GM21529 (cell line): ENCODE measurements around the gene SLX4.

ENCODE experiments used
- ATAC-seq: cut with Tn5 transposase; IDR thresholded peaks from one replicate; pipeline ENCODE4 v1.9.1; 2021; ENCODE audit not compliant: unreplicated experiment

SLX4 gene

GRCh38 chr16:3561626-3562025, 49.8 kb downstream of the SLX4 start:
- no peak for ATAC-seq

- no peak for ATAC-seq
Observed at GRCh38 chr16:3554351-3554928, 57.0 kb downstream of the SLX4 start.

- no peak for ATAC-seq
Observed at GRCh38 chr16:3553138-3553923, 58.1 kb downstream of the SLX4 start.

GRCh38 chr16:3550851-3551847, 60.3 kb downstream of the SLX4 start:
- no peak for ATAC-seq

- no peak for ATAC-seq
Observed at GRCh38 chr16:3549906-3550305, 61.5 kb downstream of the SLX4 start.

GRCh38 chr16:3548859-3549258, 62.5 kb downstream of the SLX4 start:
- ATAC-seq, result no peak

GRCh38 chr16:3548445-3548844, 63.0 kb downstream of the SLX4 start:
- ATAC-seq, result no peak

- no peak for ATAC-seq
Observed at GRCh38 chr16:3546986-3547682, 64.3 kb downstream of the SLX4 start.

- no peak for ATAC-seq
Observed at GRCh38 chr16:3542601-3543373, 68.6 kb downstream of the SLX4 start.

- no peak for ATAC-seq
Observed at GRCh38 chr16:3541527-3542155, 69.8 kb downstream of the SLX4 start.

- ATAC-seq, result no peak
Observed at GRCh38 chr16:3538222-3538621, 73.2 kb downstream of the SLX4 start.

GRCh38 chr16:3536851-3537250, 74.6 kb downstream of the SLX4 start:
- no peak for ATAC-seq

GRCh38 chr16:3536271-3536731, 75.1 kb downstream of the SLX4 start:
- no peak for ATAC-seq

- ATAC-seq, result no peak
Observed at GRCh38 chr16:3534126-3534525, 77.3 kb downstream of the SLX4 start.

GRCh38 chr16:3532741-3533140, 78.7 kb downstream of the SLX4 start:
- no peak for ATAC-seq
